ENCODE measurements around the gene COL18A1. TPM values are rescaled to one million over a fixed set of nuclear protein-coding genes. Genes with fewer than 3 reads are reported as not detected.

Gene COL18A1
- polyA plus RNA-seq, 1 of the 3 experiments (the other 2 are of a cell fraction), result 118 TPM

- no peak for DNase-seq
- no peaks in the 10 kb centered on the region for H3K36me3 ChIP-seq (replicated peaks in 1 of 2; ENCODE audit: control insufficient read depth in 1 of 2, insufficient read depth in 2 of 2, low read length in 1 of 2)
- H3K4me3 ChIP-seq (ENCODE audit: low read depth in 2 of 2, low read length in 1 of 2), result no peak overlapping the region
- H3K4me2 ChIP-seq, result peak overlapping the region; percentile 27; the same call in 1 of the 2 replicates
- H2AFZ ChIP-seq (ENCODE audit: low read depth), result no peak overlapping the region
- H3K27me3 ChIP-seq (ENCODE audit: insufficient read depth), result no peaks in the 10 kb centered on the region
- H3K79me2 ChIP-seq (ENCODE audit: insufficient read depth), result no peaks in the 10 kb centered on the region
- no peaks in the 10 kb centered on the region for H3K9me2 ChIP-seq
- no peaks in the 10 kb centered on the region for H3K9me3 ChIP-seq
- ChIA-PET CTCF (interaction anchor here (0.8 to 1.0 kb wide), 2 partner anchors 10 to 40 kb away, joined by 3 read pairs; no protein-coding TSS in a partner anchor), POLR2A (no interaction called here)
- H3K4me1 ChIP-seq (ENCODE audit: control insufficient read depth in 1 of 2, insufficient read depth in 2 of 2, low read depth in 1 of 2, low read length in 1 of 2), result peaks cover 9 to 13% of the 10 kb centered on the region in 2 experiments; a peak in 2 of 4 replicates
- 43% methylated on average over 1 of the region's 11 CpGs for WGBS (ENCODE audit: low lambda C conversion rate)
- TF ChIP-seq NFIC (IDR thresholded peaks at IDR 0.05; ENCODE audit: borderline replicate concordance) (no peak), PBX3 (IDR thresholded peaks at IDR 0.05) (no peak), POLR2AphosphoS5 (IDR thresholded peaks at IDR 0.05; ENCODE audit: low read depth, low read length) (no peak), YY1 (IDR thresholded peaks at IDR 0.05; ENCODE audit: low read depth) (no peak), NRF1 (IDR thresholded peaks at IDR 0.05; ENCODE audit: low read depth, low read length) (no peak), GABPA (IDR thresholded peaks at IDR 0.05; ENCODE audit: low read depth) (no peak), CHD2 (IDR thresholded peaks at IDR 0.05; ENCODE audit: low read length, partially characterized antibody) (no peak), TAF1 (IDR thresholded peaks at IDR 0.05; ENCODE audit: borderline replicate concordance, low read depth, low read length) (no peak), USF2 (IDR thresholded peaks at IDR 0.05; ENCODE audit: borderline replicate concordance, low read depth, low read length) (no peak), SIN3A (IDR thresholded peaks at IDR 0.05; ENCODE audit: borderline replicate concordance, low read depth, low read length) (no peak), IRF3 (IDR thresholded peaks at IDR 0.05; ENCODE audit: low read depth, low read length) (no peak), MEF2A (IDR thresholded peaks at IDR 0.05; ENCODE audit: borderline replicate concordance, low read depth) (no peak), RFX5 (IDR thresholded peaks at IDR 0.05; ENCODE audit: low read length) (no peak), MAX (IDR thresholded peaks at IDR 0.05; ENCODE audit: low read depth) (no peak), ZBTB33 (IDR thresholded peaks at IDR 0.05; ENCODE audit: borderline replicate concordance, low read depth) (no peak), TCF12 (IDR thresholded peaks at IDR 0.05) (no peak), USF1 (IDR thresholded peaks at IDR 0.05; ENCODE audit: borderline replicate concordance, low read depth) (no peak), REST (IDR thresholded peaks at IDR 0.05; ENCODE audit: low read depth, low read length) (no peak)
- no peak overlapping the region for H3K9ac ChIP-seq
- H3F3A ChIP-seq (replicated peaks; ENCODE audit: insufficient read depth), result no peaks in the 10 kb centered on the region
- peak overlapping the region in 1 of 2 experiments; percentile 41; a peak in 1 of 4 replicates for H3K27ac ChIP-seq (ENCODE audit: low read depth in 2 of 2, low read length in 1 of 2)
- H4K20me1 ChIP-seq (ENCODE audit: insufficient read depth), result no peaks in the 10 kb centered on the region
Measured at GRCh38 chr21:45386336-45386727, 18.6 kb upstream of the COL18A1 start.
